Dedifferentiated amniotic fluid mesenchymal stem cell (primary cell): ENCODE measurements around the gene HTR4.
"Not testable (repeated sequence)": the region's sequence is repeated elsewhere in the genome, so short reads cannot be mapped to it uniquely, and the experiment has no call there.

Source experiments
- DNase-seq: peaks from one replicate; pipeline ENCODE4 v3.0.0-alpha.2; 2016; ENCODE audit errors: extremely low spot score

The HTR4 gene, protein sequence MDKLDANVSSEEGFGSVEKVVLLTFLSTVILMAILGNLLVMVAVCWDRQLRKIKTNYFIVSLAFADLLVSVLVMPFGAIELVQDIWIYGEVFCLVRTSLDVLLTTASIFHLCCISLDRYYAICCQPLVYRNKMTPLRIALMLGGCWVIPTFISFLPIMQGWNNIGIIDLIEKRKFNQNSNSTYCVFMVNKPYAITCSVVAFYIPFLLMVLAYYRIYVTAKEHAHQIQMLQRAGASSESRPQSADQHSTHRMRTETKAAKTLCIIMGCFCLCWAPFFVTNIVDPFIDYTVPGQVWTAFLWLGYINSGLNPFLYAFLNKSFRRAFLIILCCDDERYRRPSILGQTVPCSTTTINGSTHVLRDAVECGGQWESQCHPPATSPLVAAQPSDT

GRCh38 chr5:148653836-148654781 lies at the start of gene HTR4:
TSS of gene HTR4 (minus strand) at chr5:148654527. CDS start at chr5:148637014, 17,513 bp downstream.
- no peak for DNase-seq

DNA sequence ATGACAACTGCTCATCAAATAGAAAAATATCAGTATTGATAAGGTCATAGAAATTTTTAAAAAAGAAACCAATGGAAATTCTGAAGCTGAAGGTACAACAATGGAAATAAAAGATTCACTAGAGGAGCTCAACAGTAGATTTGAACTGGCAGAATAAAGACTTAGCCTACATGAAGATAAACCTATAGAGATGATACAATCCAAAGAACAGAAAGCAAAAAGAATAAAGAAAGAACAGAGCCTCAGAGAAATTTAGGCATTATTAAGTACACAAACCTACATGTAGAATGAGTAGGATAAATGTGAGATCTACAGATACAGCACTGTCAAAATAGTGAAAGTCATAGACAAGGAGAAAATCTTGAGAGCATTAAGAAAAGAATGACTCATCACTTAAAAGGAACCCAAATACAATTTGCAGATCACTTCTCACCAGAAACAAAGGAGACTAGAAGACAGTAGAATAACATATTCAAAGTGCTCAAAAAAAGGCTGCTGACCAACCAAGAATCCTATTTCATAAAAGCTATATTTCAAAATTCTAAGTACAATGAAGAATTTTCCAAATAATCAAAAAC lies 47.8 kb upstream of the HTR4 start:
- no peak for DNase-seq

- DNase-seq: no peak
These were observed 44.7 kb upstream of the HTR4 start for GRCh38 chr5:148699028-148699427.

GRCh38 chr5:148697809-148698196 lies 43.5 kb upstream of the HTR4 start:
- DNase-seq: no peak

DNA sequence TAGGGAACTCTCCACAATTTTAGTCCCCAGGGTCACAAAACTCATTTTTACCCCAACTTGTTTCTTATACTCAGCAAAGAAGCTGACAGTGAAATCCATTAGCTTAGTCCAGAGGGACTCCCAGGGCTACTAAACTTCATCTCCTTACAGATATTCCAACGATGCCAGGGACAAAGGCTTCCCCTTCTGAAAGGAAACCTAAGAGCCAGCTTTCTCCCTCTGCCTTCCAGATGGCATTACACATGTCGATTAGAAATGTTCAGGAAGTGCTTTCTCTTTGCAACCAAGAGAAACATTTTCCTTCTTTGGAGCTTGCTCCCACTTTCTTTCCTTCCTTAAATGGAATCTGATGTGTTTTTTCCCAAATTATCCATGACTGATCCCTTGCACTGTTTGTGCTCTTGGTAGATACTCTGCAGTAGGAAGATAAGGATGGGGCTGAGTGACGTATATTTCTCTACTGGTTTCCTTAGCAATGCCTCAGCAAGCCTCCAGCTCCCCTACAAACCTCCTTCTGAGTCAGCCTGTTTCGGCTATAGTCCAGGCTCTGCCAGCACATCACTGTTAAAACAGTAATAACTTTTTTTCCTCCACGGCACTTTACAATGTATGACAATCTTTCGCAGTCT lies 43.0 kb upstream of the HTR4 start:
- no peak for DNase-seq

- DNase-seq: no peak
These were observed 42.1 kb upstream of the HTR4 start for GRCh38 chr5:148696187-148697036.

GRCh38 chr5:148690945-148691344 lies 36.6 kb upstream of the HTR4 start:
- DNase-seq: no peak

- DNase-seq: no peak
These were observed 34.5 kb upstream of the HTR4 start for GRCh38 chr5:148688787-148689186.

DNA sequence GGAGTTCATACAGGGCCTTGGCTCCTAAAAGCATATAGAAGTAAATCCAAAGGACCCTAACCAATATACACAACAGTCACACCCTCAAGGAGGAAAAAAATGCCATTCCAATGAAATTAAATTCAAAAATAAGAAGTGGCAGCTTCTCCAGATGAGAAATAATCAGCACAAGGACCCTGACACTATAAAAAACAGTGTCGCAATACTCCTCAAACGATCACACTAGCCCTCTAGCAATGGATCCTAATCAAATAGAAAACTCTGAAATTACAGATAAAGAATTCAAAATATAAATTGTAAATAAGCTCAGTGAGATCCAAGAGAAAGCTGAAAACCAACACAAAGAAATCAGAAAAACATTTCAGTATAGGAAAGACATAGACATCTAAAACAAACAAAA lies 33.5 kb upstream of the HTR4 start:
- DNase-seq: no peak

DNA sequence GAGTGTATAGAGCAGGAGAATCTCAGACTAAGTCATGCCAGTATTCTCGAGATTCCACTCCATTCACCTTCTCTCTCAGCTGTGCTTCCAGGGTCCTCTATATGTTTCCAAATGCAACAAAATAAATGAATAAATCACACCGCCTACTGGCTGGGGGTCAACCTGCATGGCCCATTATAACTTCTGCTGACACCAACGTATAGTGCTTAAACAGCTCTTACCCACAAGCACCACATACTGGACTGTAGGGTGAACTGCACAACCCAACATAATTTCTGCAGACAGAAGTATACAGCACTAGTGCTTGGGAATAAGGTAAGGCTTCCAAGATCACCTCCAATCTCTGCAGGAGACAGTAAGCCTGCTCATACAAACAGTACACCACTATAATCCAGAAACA lies 33.1 kb upstream of the HTR4 start:
- no peak for DNase-seq

DNA sequence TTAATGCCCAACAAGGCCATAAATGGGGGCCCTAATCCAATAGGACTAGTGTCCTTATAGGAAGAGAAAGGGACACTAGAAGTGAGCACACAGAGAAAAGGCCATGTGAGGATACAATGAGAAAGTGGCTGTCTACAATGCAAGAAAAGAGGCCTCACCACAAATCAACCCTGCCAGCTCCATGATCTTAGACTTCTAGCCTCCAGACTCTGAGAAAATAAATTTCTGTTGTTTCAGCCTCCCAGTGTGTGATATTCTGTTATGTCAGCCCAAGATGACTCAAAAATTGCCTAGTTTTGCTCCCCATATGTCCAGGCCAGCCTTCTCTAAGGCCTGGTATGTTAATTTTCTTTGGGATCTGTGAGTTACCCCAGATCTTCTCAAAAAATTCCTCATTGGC lies 32.3 kb upstream of the HTR4 start:
- DNase-seq: no peak

- no peak for DNase-seq
These were observed 31.3 kb upstream of the HTR4 start for GRCh38 chr5:148685520-148686134.

- no peak for DNase-seq
These were observed 30.2 kb upstream of the HTR4 start for GRCh38 chr5:148684528-148684927.

GRCh38 chr5:148683651-148684050 lies 29.3 kb upstream of the HTR4 start:
- no peak for DNase-seq

GRCh38 chr5:148682058-148683026 lies 28.0 kb upstream of the HTR4 start:
- DNase-seq: no peak

DNA sequence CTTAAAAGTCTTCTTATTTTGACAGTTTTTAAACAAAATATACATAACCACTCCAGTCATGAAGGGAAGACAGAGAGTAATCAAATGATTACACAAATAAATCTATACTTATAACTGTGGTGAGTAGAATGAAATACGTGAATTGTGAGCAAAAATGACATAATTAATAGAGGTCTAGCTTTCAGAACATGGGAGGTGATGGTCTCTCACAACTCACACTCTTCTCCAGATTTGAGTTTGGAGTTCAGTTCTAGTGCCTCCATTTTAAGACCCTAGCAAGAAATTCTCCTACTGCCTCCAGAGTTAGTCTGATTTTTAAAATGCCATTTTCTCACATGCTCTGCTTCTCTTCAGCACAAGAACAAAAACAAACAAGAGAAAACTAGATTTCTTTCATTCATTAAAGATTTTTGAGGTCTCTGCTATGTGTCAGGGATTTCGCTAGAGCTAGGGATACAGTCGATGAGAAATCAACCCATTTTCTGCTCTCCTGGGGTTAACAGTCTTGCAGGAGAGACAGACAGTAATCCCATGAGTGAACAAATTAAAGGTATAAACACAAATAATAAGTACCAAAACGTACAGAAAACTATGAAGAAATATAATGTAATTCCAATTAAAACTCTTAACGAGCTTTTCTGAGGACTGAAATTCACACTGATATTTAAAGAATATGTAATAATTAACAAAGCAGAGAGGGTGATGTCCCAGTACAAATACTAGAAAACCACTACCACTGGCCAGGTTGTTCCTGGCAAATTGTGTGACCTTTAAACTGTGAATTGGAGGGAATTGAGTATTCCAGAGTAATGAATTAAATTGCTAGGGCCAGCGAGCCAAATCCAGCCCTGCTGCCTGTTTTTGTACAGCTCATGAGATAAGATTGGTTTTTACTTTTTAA lies 27.1 kb upstream of the HTR4 start:
- no peak for DNase-seq

GRCh38 chr5:148673704-148674103 lies 19.4 kb upstream of the HTR4 start:
- not testable (repeated sequence) for DNase-seq

GRCh38 chr5:148666353-148666752 lies 12.0 kb upstream of the HTR4 start:
- DNase-seq: no peak
